ENCODE results near the gene SYNPO2L.
"Not testable (repeated sequence)": the region's sequence is repeated elsewhere in the genome, so short reads cannot be mapped to it uniquely, and the experiment has no call there.

The SYNPO2L gene

GRCh38 chr10:73648975-73649829 is 6.6 kb downstream of the SYNPO2L start:
- DNase-seq, result no peak

- DNase-seq, result no peak
Observed at GRCh38 chr10:73647875-73648651, 7.8 kb downstream of the SYNPO2L start.

- no peak for DNase-seq
Observed at GRCh38 chr10:73647211-73647874, 8.5 kb downstream of the SYNPO2L start.

- DNase-seq, result no peak
Observed at GRCh38 chr10:73646598-73647041, 9.2 kb downstream of the SYNPO2L start.

- DNase-seq, result no peak
Observed at GRCh38 chr10:73645251-73645650, 10.6 kb downstream of the SYNPO2L start.

- DNase-seq, result no peak
Observed at GRCh38 chr10:73644767-73645166, 11.1 kb downstream of the SYNPO2L start.

- peak; percentile 56 for DNase-seq
Observed at GRCh38 chr10:73644015-73644743, 11.7 kb downstream of the SYNPO2L start.

- DNase-seq, result no peak
Observed at GRCh38 chr10:73643362-73643761, 12.5 kb downstream of the SYNPO2L start.

- no peak for DNase-seq
Observed at GRCh38 chr10:73641328-73642060, 14.3 kb downstream of the SYNPO2L start, which contains the start of gene MYOZ1. MYOZ1 (minus strand) TSS chr10:73641474; CDS start chr10:73640017, 1,457 bp downstream.

- DNase-seq, result no peak
Observed at GRCh38 chr10:73639286-73639685, 16.5 kb downstream of the SYNPO2L start.

GRCh38 chr10:73635781-73636180 is 20.0 kb downstream of the SYNPO2L start:
- DNase-seq, result no peak

- no peak for DNase-seq
Observed at GRCh38 chr10:73634421-73634820, 21.4 kb downstream of the SYNPO2L start.

- no peak for DNase-seq
Observed at GRCh38 chr10:73629165-73629564, 26.7 kb downstream of the SYNPO2L start.

GRCh38 chr10:73628405-73628804 is 27.4 kb downstream of the SYNPO2L start:
- no peak for DNase-seq

- DNase-seq, result no peak
Observed at GRCh38 chr10:73627300-73627699, 28.5 kb downstream of the SYNPO2L start.

- peak; percentile 93 for DNase-seq
Observed at GRCh38 chr10:73625884-73626752, 29.7 kb downstream of the SYNPO2L start.

- DNase-seq, result no peak
Observed at GRCh38 chr10:73625004-73625883, 30.6 kb downstream of the SYNPO2L start.

- DNase-seq, result no peak
Observed at GRCh38 chr10:73623056-73623455, 32.8 kb downstream of the SYNPO2L start.

- DNase-seq, result not testable (repeated sequence)
Observed at GRCh38 chr10:73620974-73621373, 34.9 kb downstream of the SYNPO2L start.

GRCh38 chr10:73617143-73617542 is 38.7 kb downstream of the SYNPO2L start:
- not testable (repeated sequence) for DNase-seq

Data from central memory CD4-positive, alpha-beta T cell (primary cell).